ENCODE results near the gene MLIP. TPM values are rescaled to one million over a fixed set of nuclear protein-coding genes. Genes with fewer than 3 reads are reported as not detected.

Gene MLIP
- total RNA-seq, 2 experiments from 2014 or later: not detected

DNA sequence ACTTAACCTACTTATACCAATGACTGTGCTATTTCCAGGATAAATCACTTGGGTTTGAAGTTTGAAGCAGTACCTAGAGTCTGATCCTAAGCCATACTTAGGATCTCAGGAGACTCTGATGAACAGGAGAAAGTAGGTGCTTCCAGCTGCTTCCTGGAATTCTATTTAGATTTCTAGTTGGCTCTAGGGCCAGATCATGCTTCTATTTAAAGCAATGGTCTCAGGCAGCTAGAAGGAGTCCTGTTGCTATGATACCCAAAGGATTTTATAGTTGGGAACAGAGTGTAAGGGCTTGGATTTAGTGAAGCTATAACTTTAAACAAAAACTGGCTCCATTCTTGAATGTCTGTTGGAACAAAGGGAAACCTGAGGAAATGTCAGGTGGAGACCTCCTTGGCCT, 144.6 kb downstream of the MLIP start:
- Histone ChIP-seq H4K20me1 (ENCODE audit: insufficient read depth, low read length) (no peaks in the 10 kb centered on the region), H3K4me2 (ENCODE audit: low read length) (no peak overlapping the region), H3K4me3 (ENCODE audit: low read depth, low read length, poor library complexity, severe bottlenecking) (no peak overlapping the region), H2AFZ (ENCODE audit: low read length) (no peak overlapping the region), H3K4me1 (ENCODE audit: insufficient read depth, low read length, poor library complexity, severe bottlenecking) (no peaks in the 10 kb centered on the region), H3K9me2 (ENCODE audit: insufficient read depth, low read length) (no peaks in the 10 kb centered on the region), H3K27ac (ENCODE audit: low read depth, low read length, poor library complexity, severe bottlenecking) (no peak overlapping the region), H3K79me2 (ENCODE audit: insufficient read depth, low read depth, low read length) (no peaks in the 10 kb centered on the region), H3K9me3 (ENCODE audit: low read length) (no peaks in the 10 kb centered on the region), H3K36me3 (ENCODE audit: insufficient read depth, low read length) (no peaks in the 10 kb centered on the region)
- ChIA-PET CTCF (ENCODE audit: unreplicated experiment) (no interaction called here), POLR2A (no interaction called here)
- intact Hi-C loops (cut with micrococcal nuclease; ENCODE audit: unreplicated experiment): no loop called here
- no peak for DNase-seq (ENCODE audit: low spot score)
- TF ChIP-seq EZH2phosphoT487 (IDR thresholded peaks at IDR 0.05; ENCODE audit: borderline replicate concordance, low read depth, low read length): no peak
- TF ChIP-seq, protein P1, sequence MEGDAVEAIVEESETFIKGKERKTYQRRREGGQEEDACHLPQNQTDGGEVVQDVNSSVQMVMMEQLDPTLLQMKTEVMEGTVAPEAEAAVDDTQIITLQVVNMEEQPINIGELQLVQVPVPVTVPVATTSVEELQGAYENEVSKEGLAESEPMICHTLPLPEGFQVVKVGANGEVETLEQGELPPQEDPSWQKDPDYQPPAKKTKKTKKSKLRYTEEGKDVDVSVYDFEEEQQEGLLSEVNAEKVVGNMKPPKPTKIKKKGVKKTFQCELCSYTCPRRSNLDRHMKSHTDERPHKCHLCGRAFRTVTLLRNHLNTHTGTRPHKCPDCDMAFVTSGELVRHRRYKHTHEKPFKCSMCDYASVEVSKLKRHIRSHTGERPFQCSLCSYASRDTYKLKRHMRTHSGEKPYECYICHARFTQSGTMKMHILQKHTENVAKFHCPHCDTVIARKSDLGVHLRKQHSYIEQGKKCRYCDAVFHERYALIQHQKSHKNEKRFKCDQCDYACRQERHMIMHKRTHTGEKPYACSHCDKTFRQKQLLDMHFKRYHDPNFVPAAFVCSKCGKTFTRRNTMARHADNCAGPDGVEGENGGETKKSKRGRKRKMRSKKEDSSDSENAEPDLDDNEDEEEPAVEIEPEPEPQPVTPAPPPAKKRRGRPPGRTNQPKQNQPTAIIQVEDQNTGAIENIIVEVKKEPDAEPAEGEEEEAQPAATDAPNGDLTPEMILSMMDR (conservative IDR thresholded peaks at IDR 0.05; ENCODE audit: low read length): no peak
- BruUV-seq (replicated peaks): no TSS peak

DNA sequence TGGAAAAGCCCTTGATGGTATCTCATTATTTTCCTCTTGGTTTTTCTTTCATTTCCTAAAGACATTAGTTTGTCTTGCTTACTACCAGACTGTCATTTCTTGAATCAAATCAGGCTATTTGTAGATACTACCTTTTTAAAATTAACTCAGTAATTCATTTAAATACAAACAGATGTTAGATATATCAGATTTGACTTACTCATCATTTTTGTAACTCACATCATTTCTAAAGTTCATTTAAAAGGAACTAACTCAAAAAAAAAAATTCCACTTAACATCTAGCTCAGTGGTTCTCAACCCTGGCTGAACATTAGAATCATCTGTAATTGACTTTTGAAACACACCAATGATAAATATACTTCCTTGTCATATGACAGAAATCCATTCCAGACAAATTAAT, 148.8 kb downstream of the MLIP start:
- Histone ChIP-seq H4K20me1 (ENCODE audit: insufficient read depth, low read length) (no peaks in the 10 kb centered on the region), H3K9me3 (ENCODE audit: low read length) (no peaks in the 10 kb centered on the region), H3K27ac (ENCODE audit: low read depth, low read length, poor library complexity, severe bottlenecking) (no peak overlapping the region), H3K4me3 (ENCODE audit: low read depth, low read length, poor library complexity, severe bottlenecking) (no peak overlapping the region), H2AFZ (ENCODE audit: low read length) (no peak overlapping the region), H3K4me1 (ENCODE audit: insufficient read depth, low read length, poor library complexity, severe bottlenecking) (no peaks in the 10 kb centered on the region), H3K9me2 (ENCODE audit: insufficient read depth, low read length) (no peaks in the 10 kb centered on the region), H3K79me2 (ENCODE audit: insufficient read depth, low read depth, low read length) (no peaks in the 10 kb centered on the region), H3K36me3 (ENCODE audit: insufficient read depth, low read length) (no peaks in the 10 kb centered on the region), H3K4me2 (ENCODE audit: low read length) (no peak overlapping the region)
- intact Hi-C loops (cut with micrococcal nuclease; ENCODE audit: unreplicated experiment): no loop called here
- no peak for DNase-seq (ENCODE audit: low spot score)
- BruUV-seq (replicated peaks): no TSS peak
- TF ChIP-seq EZH2phosphoT487 (IDR thresholded peaks at IDR 0.05; ENCODE audit: borderline replicate concordance, low read depth, low read length): no peak
- TF ChIP-seq, protein P1 (conservative IDR thresholded peaks at IDR 0.05; ENCODE audit: low read length): no peak
- ChIA-PET CTCF (ENCODE audit: unreplicated experiment) (no interaction called here), POLR2A (no interaction called here)

DNA sequence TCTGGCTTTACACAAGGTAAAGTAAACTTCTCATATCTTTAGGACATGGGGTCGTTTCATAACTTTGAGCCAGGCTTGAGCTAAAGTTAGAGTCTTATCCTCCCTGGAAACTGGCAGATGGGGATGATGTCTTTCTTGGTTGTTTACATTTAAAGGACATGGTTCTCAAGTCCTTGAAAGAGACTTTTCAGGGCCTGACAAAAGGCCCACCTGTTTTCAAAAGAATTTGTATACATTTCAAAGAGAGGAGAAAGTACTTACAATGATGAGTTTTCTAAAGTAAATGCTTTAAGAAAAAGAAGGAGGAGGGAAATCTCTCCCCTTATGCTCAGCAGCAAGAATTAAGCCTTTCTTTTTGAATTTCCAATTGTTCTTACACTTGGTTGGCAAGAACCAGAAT, 151.3 kb downstream of the MLIP start:
- BruUV-seq (replicated peaks): no TSS peak
- no peaks in the 10 kb centered on the region for H3K9me3 ChIP-seq (ENCODE audit: low read length)
- TF ChIP-seq, protein P1 (conservative IDR thresholded peaks at IDR 0.05; ENCODE audit: low read length): no peak
- no peak for DNase-seq (ENCODE audit: low spot score)
- CTCF ChIA-PET (ENCODE audit: unreplicated experiment): no interaction called here
- H3K79me2 ChIP-seq (ENCODE audit: insufficient read depth, low read depth, low read length): no peaks in the 10 kb centered on the region
- H3K4me3 ChIP-seq (ENCODE audit: low read depth, low read length, poor library complexity, severe bottlenecking): no peak overlapping the region
- POLR2A ChIA-PET: no interaction called here
- no peak overlapping the region for H3K27ac ChIP-seq (ENCODE audit: low read depth, low read length, poor library complexity, severe bottlenecking)
- H3K36me3 ChIP-seq (ENCODE audit: insufficient read depth, low read length): no peaks in the 10 kb centered on the region
- no peak overlapping the region for H3K4me2 ChIP-seq (ENCODE audit: low read length)
- intact Hi-C loops (cut with micrococcal nuclease; ENCODE audit: unreplicated experiment): no loop called here
- no peak overlapping the region for H2AFZ ChIP-seq (ENCODE audit: low read length)
- H4K20me1 ChIP-seq (ENCODE audit: insufficient read depth, low read length): no peaks in the 10 kb centered on the region
- H3K9me2 ChIP-seq (ENCODE audit: insufficient read depth, low read length): no peaks in the 10 kb centered on the region
- no peaks in the 10 kb centered on the region for H3K4me1 ChIP-seq (ENCODE audit: insufficient read depth, low read length, poor library complexity, severe bottlenecking)
